ENCODE data around the gene SRGAP1. TPM values are rescaled to one million over a fixed set of nuclear protein-coding genes. Genes with fewer than 3 reads are reported as not detected.

SRGAP1 gene
- total and polyA plus RNA-seq, 2 of the 8 experiments (the other 6 are each of a cell fraction or from before 2014, with no cell fraction given), result 3.2 to 7.3 TPM

DNA sequence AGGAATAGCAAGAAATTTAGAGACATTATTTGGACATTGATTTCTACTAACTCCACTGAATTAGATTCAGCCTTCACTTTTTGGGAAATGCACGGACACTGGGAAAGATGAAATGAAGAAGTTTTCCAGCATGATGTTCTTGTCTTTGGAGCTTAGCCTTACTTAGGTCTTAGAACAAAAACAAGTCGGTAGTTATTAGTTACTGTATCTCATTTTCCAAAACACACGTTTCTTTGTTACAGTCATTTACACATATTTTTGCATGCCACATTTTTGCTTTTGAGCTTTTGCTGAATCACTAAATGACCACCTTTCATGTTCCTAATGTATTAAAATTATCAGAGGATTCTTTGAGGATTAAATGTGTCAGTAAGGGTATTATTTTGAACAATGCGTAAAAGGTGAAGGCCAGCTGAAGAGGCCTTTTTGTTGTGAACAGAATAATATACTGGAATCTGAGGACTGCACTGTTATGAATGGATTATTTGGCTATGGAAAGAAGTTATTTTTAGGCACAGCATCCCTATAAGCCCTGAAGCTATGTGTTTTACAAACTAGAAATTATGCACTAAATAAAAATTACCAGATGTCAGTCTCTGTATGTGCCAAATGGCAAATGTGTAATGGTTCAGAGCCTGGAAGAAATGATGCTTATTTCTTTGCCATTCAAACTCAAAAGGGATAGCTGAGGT lies 138.2 kb downstream of the SRGAP1 start:
- Histone ChIP-seq H3K9ac (replicated peaks in 1 of 4; ENCODE audit: extremely low read depth in 1 of 4, low read depth in 3 of 4, low read length in 3 of 4) (no peak overlapping the region), H3K23ac (ENCODE audit: insufficient read length) (no peak overlapping the region), H2BK15ac (ENCODE audit: low read length) (no peak overlapping the region), H2AFZ (ENCODE audit: low read length) (no peak overlapping the region), H3K9me3 (ENCODE audit: insufficient read depth in 2 of 2, low read depth in 1 of 2, low read length in 1 of 2) (no peaks in the 10 kb centered on the region), H3K18ac (ENCODE audit: extremely low read depth, low read length) (no peak overlapping the region), H4K5ac (ENCODE audit: insufficient read length, low read depth, low read length) (no peak overlapping the region), H4K91ac (replicated peaks; ENCODE audit: insufficient read length, low read length) (no peak overlapping the region), H3K27me3 (replicated peaks in 1 of 4; ENCODE audit: control insufficient read depth in 3 of 4, extremely low read depth in 1 of 4, insufficient read depth in 3 of 4, low read length in 3 of 4) (no peaks in the 10 kb centered on the region), H3K23me2 (ENCODE audit: low read depth, low read length) (no peaks in the 10 kb centered on the region), H2AK5ac (ENCODE audit: low read depth, low read length) (no peak overlapping the region), H2BK120ac (replicated peaks; ENCODE audit: low read depth, low read length) (no peak overlapping the region), H2BK12ac (ENCODE audit: low read depth, low read length) (no peak overlapping the region), H3K4me1 (replicated peaks in 1 of 4; ENCODE audit: control insufficient read depth in 3 of 4, insufficient read depth in 4 of 4, low read length in 3 of 4) (peaks cover 0 to 3% (median 0%) of the 10 kb centered on the region in 4 experiments; a peak in 1 of 7 replicates), H3K56ac (replicated peaks; ENCODE audit: insufficient read length, low read depth, low read length) (no peak overlapping the region), H3K4me2 (ENCODE audit: insufficient read depth in 1 of 2, low read depth in 2 of 2, low read length in 2 of 2) (no peak overlapping the region), H3K79me1 (ENCODE audit: low read depth, low read length) (no peaks in the 10 kb centered on the region), H3K4me3 (ENCODE audit: extremely low read depth in 1 of 4, insufficient read depth in 2 of 4, low read depth in 3 of 4, low read length in 4 of 4) (no peak overlapping the region), H2BK5ac (ENCODE audit: low read depth, low read length) (no peak overlapping the region), H4K8ac (ENCODE audit: extremely low read depth, insufficient read depth, low read length) (no peak overlapping the region), H3K27ac (ENCODE audit: low read depth, low read length) (no peak overlapping the region), H2BK20ac (ENCODE audit: low read length) (no peak overlapping the region), H3K79me2 (ENCODE audit: control insufficient read depth in 1 of 2, insufficient read depth in 2 of 2, low read length in 2 of 2) (no peaks in the 10 kb centered on the region), H4K20me1 (replicated peaks in 1 of 2; ENCODE audit: control insufficient read depth in 1 of 2, insufficient read depth in 2 of 2, low read length in 2 of 2) (no peaks in the 10 kb centered on the region), H3K36me3 (ENCODE audit: control insufficient read depth in 2 of 4, insufficient read depth in 4 of 4, low read length in 3 of 4) (no peaks in the 10 kb centered on the region), H3K14ac (ENCODE audit: insufficient read length) (no peak overlapping the region), H3K4ac (replicated peaks; ENCODE audit: insufficient read length, low read depth, low read length) (no peak overlapping the region)
- POLR2A ChIA-PET (ENCODE audit: partially characterized antibody), result interaction anchor here (0.8 to 1.2 kb wide), 2 partner anchors 9 to 11 kb away, joined by 3 to 4 read pairs; no protein-coding TSS in a partner anchor
- TF ChIP-seq BRCA1 (IDR thresholded peaks at IDR 0.05; ENCODE audit: low read depth, low read length) (no peak), HDAC2 (IDR thresholded peaks at IDR 0.05; ENCODE audit: borderline replicate concordance in 1 of 2, low read depth in 2 of 2, low read length in 2 of 2) (no peak), TAF1 (IDR thresholded peaks at IDR 0.05; ENCODE audit: low read depth, low read length) (no peak), ZNF274 (IDR thresholded peaks at IDR 0.05; ENCODE audit: borderline replicate concordance, extremely low read depth, low read length) (no peak), RNF2 (IDR thresholded peaks at IDR 0.05; ENCODE audit: borderline replicate concordance, low read depth, low read length, missing control alignments, poor library complexity, severe bottlenecking) (no peak), POLR2A (IDR thresholded peaks at IDR 0.05; ENCODE audit: control extremely low read depth in 1 of 2, low read depth in 2 of 2, low read length in 2 of 2) (no peak), JUND (IDR thresholded peaks at IDR 0.05; ENCODE audit: low read length) (no peak), SP2 (IDR thresholded peaks at IDR 0.05; ENCODE audit: low read length) (no peak), SIX5 (IDR thresholded peaks at IDR 0.05; ENCODE audit: low read depth, low read length) (no peak), CHD1 (IDR thresholded peaks at IDR 0.05; ENCODE audit: low read depth, low read length) (no peak)
- no peak for DNase-seq (ENCODE audit: low read depth in 1 of 2, low spot score in 2 of 2)
- FAIRE-seq, result no peak
- CTCF ChIA-PET (ENCODE audit: partially characterized antibody), result interaction anchor here (0.7 to 1.3 kb wide), 5 partner anchors 10 to 830 kb away, joined by 3 read pairs; no protein-coding TSS in a partner anchor
- WGBS, 2 experiments (ENCODE audit: extremely low coverage in 1 of 2, insufficient coverage in 1 of 2, insufficient read length in 1 of 2, insufficient replicate concordance in 2 of 2, low coverage in 1 of 2, low lambda C conversion rate in 2 of 2, missing lambda C conversion rate in 1 of 2), result 92% methylated on average over 4 of the region's 4 CpGs; no CpG with 5 or more reads in 1 of the 2 experiments
